SIG-M5 treated with dmso at 0.1 percent for 504 hours (cell line): Measurements from ENCODE around the gene PER1.

ENCODE experiments used
- DNase-seq: peaks from one replicate; lab custom pipeline; 2025; ENCODE audit not compliant: unreplicated experiment; lab: John Stamatoyannopoulos, UW

Gene PER1, protein sequence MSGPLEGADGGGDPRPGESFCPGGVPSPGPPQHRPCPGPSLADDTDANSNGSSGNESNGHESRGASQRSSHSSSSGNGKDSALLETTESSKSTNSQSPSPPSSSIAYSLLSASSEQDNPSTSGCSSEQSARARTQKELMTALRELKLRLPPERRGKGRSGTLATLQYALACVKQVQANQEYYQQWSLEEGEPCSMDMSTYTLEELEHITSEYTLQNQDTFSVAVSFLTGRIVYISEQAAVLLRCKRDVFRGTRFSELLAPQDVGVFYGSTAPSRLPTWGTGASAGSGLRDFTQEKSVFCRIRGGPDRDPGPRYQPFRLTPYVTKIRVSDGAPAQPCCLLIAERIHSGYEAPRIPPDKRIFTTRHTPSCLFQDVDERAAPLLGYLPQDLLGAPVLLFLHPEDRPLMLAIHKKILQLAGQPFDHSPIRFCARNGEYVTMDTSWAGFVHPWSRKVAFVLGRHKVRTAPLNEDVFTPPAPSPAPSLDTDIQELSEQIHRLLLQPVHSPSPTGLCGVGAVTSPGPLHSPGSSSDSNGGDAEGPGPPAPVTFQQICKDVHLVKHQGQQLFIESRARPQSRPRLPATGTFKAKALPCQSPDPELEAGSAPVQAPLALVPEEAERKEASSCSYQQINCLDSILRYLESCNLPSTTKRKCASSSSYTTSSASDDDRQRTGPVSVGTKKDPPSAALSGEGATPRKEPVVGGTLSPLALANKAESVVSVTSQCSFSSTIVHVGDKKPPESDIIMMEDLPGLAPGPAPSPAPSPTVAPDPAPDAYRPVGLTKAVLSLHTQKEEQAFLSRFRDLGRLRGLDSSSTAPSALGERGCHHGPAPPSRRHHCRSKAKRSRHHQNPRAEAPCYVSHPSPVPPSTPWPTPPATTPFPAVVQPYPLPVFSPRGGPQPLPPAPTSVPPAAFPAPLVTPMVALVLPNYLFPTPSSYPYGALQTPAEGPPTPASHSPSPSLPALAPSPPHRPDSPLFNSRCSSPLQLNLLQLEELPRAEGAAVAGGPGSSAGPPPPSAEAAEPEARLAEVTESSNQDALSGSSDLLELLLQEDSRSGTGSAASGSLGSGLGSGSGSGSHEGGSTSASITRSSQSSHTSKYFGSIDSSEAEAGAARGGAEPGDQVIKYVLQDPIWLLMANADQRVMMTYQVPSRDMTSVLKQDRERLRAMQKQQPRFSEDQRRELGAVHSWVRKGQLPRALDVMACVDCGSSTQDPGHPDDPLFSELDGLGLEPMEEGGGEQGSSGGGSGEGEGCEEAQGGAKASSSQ (N-terminal part only)

DNA sequence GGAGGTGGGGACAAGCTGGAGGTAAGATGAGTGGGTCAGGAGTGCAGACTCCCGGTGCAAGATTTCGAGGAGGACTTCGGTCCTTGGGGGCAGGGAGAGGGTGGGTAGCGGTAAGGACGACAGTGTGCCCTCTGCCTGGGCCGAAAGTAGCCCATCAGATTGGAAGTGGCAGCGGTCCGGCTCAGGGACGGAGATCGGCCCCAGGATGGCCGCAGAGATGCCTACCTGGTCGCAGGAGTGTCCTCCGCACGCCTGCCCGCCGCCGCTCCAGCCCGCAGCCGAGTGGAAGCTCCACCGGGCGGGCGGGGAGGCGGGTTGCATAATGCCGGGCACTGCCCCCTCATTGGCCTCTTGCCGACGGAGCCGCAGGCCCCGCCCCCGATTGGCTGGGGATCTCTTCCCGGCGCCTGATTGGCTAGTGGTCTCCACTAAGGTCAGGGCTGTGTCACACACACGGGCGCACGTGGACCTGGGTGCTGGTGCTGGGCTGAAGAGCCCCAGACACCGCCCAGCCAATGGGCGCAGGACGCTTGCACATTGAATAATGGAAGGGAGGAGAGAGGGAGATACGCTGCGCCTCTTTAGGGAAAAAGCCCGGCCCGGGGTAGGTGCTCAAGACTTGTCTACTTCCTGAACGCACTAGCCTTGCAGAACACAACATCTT, at the start of gene PER1:
TSS of gene PER1 (minus strand) at position 293 of the 664 bp plus-strand sequence. CDS start 1,698 bp downstream, outside the sequence.
- DNase-seq, result peak; percentile 92

DNA sequence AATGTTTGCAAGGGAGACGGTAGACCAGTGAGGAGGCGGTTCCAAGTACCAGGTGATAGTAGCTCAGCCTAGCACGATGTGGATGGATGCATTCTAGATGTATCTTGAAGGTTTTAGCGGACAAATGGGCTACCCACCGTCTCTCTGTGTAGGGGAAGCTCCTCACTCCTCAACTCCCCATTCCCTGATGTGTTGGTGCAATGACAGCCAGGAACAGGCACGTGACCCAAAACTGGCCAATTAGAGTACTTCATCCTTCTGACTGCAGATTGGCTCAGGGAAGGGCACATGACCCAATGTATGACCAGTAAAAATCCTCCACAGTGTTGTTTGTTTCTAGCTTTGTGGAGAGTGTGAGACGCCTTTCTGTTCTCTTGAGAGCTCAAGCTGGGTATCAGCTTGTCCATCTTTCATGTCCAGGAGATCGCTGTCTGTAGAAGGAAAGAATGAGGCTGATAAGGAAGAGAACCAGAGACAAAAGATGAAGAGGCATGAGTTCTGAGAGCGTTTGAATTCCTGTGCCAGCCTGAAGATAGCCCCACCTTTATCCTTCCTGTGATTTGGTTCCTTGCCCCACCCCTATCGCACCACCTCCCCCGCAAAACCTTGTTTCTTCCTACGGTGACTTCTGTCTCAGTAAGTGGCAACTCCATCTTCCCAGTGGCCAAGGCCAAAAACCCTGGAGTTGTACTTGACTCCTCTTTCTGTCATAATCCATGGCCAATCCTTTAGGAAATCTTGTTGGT, 40.0 kb upstream of the PER1 start:
- peak; percentile 86 for DNase-seq

DNA sequence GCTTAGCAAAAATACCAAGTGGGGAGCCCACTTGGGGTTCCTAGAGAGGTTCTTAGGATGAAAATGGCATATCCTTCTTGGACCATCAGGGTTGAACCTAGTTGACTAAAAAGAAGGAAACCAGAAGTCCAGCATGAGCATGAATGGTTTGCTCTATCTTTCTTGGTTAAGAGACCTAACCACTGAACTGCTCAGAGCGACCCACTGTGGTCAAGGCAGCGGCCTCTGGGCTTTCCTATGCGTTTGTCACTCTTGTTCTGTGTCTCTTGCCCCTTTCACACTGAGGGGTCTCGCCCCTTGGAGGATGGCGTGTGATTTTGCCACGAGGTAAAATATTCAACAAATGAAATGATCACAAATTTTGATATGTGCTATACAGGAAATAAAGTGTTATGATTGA, 38.3 kb upstream of the PER1 start:
- no peak for DNase-seq

DNA sequence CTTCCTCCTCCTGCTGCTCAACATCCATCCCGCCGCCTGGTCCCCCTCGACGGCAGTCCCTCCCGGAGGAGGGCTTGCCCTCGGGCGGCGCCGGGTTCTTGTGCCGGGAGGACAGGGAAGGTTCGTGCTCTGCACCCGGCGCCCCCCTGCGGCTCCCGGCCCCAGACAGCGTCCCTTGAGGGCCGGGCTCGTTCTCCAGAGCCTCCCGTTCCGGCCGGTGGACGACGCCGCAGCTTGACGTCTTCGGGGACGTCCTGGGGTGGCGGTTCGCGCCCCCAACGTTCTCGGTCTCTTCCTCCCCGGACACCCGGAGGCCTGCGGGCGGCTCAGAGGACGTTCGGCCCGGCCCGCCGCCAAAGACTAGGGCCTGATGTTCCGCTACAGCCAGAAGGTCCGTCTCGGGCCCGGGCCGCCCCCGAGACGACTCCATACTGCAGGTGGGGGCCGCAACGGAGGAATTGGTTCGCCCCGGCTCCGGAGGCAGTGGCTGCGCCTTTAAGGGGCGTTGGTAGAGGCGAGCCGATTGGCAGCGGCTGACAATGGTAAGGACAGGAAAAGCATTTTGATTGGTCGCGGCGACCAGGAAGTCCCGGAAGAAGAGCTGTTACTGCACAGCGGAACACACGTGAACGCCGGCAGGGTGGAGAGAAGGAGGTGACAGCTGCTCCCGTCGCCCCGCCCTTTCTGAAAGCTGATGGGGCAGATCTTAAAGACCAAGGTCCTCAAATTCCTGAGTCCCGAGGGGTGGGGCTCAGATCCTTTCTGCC, 37.7 kb upstream of the PER1 start, which contains the start of gene BORCS6:
TSS of gene BORCS6 (minus strand) at position 470 of the 767 bp plus-strand sequence. CDS start at position 430, 40 bp downstream.
- DNase-seq, result peak; percentile 97

DNA sequence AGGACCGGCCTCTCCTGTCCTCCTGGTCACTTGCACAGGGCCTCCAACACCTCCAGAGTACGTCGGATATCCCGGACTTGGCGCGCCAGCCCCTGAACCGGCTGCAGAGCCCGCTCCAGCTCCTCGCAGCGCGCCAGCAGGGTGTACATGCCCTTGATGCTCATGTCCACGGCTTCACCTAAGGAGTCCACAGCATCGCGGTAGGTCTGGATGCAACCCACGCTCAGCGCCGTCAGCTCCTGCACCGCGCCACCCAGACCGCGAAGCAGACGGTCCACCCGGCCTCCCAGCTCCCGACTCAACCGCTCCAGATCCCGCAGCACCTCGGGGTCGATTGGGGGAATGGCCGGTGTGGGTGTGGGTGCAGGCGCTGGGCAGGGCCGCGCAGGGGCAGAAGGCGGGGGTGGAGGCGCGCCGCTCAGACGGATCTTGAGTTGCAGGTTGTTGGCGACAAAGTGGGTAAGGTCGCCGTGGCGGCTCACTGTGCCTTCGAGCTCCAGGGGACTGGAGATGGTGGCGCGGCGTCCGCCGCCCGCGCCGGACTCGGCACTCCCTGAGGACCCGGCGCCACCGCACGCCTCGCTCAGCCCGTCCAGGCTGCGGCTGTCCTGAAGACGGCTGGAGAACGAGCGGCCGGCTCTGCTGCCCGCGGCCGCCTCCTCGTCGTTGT, 37.0 kb upstream of the PER1 start:
- no peak for DNase-seq

DNA sequence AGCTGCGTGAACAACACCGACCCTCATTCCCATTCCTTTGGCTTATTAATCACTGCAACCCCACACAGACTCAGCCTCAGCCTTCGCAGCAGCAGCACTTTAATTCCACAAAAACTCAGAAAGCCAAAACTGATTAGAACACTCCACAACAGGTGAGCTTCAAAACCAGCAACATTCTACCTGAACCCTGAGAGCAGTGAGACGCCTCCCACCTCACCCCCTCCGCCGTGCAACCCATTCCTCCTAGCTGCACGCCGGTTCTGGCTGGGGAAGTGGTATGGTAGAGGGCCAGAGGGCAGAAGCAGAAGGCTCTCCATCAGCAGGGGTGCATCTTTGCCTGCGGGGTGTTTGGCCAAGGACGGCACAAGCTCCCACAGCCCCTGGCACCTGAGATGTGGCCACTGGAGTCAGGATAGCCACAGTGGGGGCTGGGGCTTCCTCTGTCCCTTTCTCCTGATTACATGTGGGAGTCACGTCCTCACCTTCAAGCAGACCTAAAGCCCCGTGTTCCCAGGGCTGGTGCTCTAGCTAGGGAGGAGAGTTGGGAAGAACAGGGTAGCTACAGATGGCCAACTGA, 36.1 kb upstream of the PER1 start:
- DNase-seq, result no peak

DNA sequence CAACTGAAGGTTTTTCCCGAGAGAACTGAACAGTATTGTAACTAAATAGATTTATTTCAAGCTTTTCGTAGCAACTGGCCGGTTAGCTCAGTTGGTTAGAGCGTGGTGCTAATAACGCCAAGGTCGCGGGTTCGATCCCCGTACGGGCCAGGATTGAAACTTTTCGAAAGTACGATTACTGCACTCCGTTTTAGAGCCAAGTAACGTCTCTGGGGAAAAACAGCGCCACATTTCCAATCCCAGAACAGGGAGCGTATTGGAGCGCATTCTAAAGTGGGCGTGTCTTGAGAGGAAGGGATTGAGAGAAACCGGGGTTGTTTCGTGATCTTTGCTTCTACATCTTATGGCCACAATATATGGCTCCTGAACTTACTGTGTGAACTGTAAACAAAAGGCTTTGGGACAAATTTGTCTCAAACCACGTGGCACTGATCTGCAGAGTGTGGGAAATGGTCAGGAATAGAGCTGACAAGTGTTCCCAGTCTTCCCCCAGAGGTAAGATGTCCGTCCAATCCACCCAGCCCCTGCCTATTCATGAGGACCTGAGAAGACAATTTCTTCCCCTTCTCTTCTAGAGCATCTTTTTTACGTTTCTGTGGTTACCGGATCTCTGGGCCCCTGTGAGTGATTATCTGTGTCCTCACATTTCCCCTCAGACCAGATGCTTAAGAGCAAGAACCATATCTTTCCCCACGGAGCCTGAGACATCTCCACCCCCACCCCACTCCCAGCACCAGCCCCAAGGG, 35.5 kb upstream of the PER1 start:
- peak; percentile 98 for DNase-seq

DNA sequence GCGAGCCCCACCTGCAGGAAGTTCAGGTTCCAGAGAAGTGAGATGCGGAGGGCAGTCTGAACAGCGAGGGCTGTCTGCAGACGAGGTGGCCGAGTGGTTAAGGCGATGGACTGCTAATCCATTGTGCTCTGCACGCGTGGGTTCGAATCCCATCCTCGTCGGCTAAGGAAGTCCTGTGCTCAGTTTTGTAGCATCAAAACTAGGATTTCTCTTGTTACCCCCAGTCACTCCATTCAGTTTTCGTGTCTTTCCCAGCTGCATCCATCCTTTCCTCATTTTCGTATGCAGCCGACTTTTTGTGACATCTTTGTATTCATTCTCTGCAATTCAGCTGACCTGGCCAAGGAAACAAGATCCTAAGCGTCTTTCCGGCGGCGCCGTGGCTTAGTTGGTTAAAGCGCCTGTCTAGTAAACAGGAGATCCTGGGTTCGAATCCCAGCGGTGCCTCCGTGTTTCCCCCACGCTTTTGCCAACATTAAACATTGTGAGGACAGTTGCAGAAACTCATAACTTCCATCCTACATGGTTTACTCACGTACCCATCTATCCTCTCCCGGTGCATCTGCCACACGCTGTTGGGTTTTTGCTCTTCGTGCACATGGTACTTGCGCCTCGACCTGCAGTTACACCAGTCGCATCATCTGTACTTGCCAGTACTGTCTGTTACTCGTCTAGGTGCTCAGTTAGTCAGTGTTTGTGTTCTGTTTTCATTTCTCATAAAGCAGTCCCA, 34.7 kb upstream of the PER1 start:
- DNase-seq, result peak; percentile 95

DNA sequence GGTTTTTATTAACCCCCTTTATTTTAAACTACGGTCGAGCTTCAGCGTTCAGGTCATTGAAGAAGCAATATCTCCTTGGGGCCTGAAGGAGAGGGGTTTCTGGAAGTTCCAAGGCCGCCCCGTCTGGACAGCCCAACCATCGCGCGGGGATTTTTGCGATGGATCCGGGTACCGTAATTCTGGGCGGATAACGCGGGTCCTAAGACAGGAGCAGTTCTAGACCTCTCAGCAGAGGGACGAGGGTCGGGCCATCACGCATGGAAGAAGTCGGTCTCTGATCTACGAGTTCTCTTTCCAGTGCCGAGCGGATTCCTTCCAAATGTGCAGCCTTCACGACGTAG, 34.2 kb upstream of the PER1 start:
- DNase-seq, result no peak

DNA sequence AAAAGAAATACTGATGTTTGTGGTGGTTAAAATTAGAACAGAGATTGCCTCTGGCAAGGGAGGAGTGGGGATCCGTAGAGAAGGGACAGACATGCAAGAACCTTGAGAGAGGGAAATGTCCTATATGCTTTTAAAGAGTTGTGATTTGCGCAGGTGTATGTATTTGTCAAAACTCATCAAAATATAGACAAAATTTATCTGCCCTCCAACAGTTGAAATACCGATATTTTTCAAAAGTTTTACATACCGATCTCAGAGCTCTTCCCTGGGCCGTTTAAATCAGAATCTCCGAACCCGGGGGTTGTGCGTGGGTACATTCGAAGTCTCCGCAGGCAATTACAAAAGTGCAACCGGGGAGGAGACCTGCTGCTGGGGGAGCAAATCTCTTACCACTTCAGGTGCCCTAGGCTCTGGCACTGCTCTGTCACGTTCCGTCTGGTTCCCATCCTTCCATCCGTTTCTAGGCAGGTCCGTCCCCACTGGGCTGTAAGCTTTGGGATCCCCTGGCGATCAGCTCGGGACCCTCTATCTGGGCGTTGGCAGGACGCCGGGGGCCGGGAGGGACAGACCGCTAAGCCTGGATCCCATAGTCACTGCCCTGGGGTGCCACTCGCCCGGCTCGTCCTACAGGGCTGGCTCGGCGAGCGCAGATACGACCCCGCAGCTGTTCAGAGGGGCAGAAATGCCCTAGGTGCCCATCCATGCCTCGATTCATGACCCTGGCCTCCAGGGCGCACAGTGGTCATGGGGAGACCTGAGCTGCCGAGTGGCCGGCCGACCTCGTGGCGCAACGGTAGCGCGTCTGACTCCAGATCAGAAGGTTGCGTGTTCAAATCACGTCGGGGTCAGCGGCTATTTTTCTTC, 33.6 kb upstream of the PER1 start:
- DNase-seq, result peak; percentile 45

DNA sequence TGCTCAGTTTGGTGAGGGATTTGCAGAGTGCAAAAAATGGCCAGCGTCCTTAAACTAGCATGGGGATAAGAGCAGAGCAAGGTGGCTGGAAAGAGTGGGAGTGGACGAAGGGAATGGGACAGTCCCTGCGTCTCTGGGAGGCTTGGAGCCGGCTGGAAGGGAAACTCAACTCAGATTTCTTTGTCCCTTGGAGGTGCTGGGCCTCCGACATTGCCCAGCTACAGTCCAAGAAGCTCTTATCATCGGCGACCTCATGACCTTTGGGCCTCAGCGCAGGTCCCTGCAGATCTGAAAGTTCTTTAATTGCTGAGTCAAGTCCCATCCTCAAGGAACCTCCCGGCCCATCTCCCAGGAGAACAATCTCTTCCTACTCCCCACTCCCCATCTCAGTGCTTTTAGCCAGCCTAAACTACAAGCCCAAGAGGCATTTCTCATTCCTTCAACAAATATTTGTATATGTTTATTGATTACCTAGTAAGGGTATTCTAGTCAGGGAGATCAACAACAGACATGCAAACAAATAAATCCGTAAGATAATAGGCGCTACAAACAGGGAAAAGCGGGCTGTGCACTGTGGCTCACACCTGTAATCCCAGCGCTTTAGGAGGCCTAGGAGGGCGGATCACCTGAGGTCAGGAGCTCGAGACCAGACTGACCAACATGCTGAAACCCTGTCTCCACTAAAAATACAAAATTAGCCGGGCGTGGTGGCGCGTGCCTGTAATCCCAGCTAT, 25.0 kb upstream of the PER1 start:
- DNase-seq, result no peak

DNA sequence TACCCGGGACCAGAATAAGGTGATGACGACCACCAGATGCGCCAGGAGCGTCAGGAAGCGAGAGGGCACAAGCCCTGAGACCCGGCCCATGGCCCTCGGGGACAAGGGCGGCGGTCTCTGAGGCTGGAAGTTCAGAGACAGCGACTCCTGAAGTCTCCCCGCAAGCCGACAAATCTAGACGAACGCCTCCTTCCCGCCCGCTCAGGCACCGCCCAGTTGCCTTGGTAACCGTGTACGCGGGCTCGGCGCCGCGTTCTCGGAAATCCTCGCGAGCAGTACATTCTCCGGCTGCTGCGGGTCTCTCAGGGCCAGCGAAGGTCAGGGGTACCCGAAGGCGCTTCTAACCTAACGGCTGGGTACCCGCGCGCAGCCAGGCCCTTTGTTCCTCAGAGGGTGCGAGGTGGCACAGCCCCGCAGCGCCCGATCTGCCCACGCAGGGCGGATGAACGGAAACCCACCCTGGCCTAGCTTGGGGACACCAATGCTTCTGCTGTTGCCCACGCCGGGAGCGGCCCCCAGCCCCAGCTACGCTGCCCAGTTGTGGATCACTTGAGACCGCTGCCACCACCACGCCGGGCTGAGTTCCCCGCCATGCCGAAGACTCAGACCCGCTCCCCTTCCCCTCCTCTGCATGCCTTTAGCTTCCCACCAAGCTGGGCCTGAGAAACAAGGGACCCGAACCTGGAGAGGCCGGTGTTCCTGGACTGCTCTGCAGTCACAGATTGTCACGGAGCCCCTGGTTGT, 24.2 kb upstream of the PER1 start, which contains the start of gene TMEM107:
TSS of gene TMEM107 (minus strand) at position 184 of the 744 bp plus-strand sequence. CDS start at position 90, 94 bp downstream.
- DNase-seq, result peak; percentile 88

DNA sequence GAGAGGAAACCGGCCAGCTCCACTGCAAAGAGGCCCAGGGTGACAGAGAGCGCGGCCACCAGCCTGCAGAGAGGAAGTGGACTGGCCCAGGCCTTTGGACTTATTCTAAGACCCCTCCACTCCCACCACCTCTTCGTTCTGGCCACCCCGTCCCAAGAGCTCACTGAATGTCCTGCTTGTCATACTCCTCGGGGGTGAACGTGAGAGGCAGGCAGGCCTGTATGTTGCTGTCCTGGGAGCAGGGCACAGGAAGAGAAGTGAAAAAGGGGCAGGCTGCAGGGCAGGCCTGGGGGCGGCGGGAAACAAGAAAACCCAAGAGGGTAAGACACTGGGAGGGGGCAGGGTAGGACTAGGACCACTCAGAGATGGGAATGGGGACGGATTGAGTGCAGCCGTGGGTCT, 23.6 kb upstream of the PER1 start:
- no peak for DNase-seq

DNA sequence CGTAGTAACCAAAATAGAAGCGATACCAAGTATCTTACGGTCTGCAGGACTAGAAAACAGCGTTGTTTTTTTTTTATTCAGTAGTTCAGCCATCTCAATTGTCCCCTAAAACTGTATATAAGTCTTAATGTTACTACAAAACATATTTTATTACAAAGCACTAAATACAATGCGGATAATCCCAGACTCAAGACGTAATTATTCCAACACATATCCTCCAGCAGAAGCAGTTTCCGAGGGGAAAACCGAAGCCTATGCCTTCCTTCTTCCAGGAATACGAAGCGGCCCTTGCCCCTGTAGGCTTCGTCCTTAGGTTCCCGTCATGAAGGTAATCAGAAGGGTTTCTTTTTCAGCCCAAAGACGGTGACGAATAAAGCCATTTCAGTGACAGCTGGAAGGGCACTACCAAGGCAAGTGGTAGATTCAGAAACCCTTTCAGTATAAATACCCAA, 21.7 kb upstream of the PER1 start:
- no peak for DNase-seq
